B cell (primary cell): ENCODE data around the gene ZFR2. TPM values are rescaled to one million over a fixed set of nuclear protein-coding genes. Genes with fewer than 3 reads are reported as not detected.
"Not testable (repeated sequence)": the region's sequence is repeated elsewhere in the genome, so short reads cannot be mapped to it uniquely, and the experiment has no call there.

Experiments
- ATAC-seq: fragments of 200-7000 bp; cut with Tn5 transposase; one replicate; pipeline ENCODE4 v1.10.0; 2021; ENCODE audit warnings: low read depth, mild to moderate bottlenecking, moderate number of reproducible peaks, moderate library complexity
- CTCF ChIA-PET: fragments of 350-600 bp; sonication (Branson Sonifier 250); formaldehyde crosslinking; loops from one replicate; lab custom pipeline; 2021; ENCODE audit warnings: antibody characterized with exemption, inconsistent platforms; lab: Charles Lee
- POLR2A ChIA-PET: fragments of 350-600 bp; sonication (Branson Sonifier 250); formaldehyde crosslinking; loops from one replicate; lab custom pipeline; 2021; ENCODE audit warnings: antibody characterized with exemption; lab: Charles Lee
- DNase-seq: peaks from one replicate; pipeline ENCODE4 v3.0.0; 2013
- H2AFZ ChIP-seq: 2 replicates; pipeline ENCODE4 v1.6.1; 2012; ENCODE audit warnings: mild to moderate bottlenecking, low read depth, low read length; ENCODE audit not compliant: insufficient read depth, poor library complexity, severe bottlenecking
- H3K27ac ChIP-seq, 2 donors: 1 replicate in 1 of 2; 2 replicates in 1 of 2; pipeline ENCODE4 v1.5.1; 2012 to 2013; ENCODE audit warnings: low read length in 2 of 2, mild to moderate bottlenecking in 2 of 2, moderate library complexity in 1 of 2
- H3K27me3 ChIP-seq, 4 experiments: fragments of 200-600 bp in 1 of 4; sonication (generic) in 1 of 4; replicated peaks in 1 of 4; 1 replicate in 2 of 4; 2 replicates in 2 of 4; pipeline versions ENCODE4 v1.6.1 to v1.7.0; 2013 to 2016; ENCODE audit warnings: low read length in 3 of 4, mild to moderate bottlenecking in 2 of 4, mixed read lengths in 1 of 4, moderate library complexity in 1 of 4; ENCODE audit not compliant: insufficient read depth in 4 of 4, control insufficient read depth in 3 of 4; ENCODE audit errors: control extremely low read depth in 1 of 4
- H3K36me3 ChIP-seq, 2 experiments: replicated peaks in 1 of 2; 1 replicate in 1 of 2; 2 replicates in 1 of 2; pipeline versions ENCODE4 v1.6.1 to v1.7.1; 2013; ENCODE audit warnings: low read length in 1 of 2; ENCODE audit not compliant: insufficient read depth in 2 of 2, control insufficient read depth in 1 of 2; ENCODE audit errors: control extremely low read depth in 1 of 2, extremely low read depth in 1 of 2
- H3K4me1 ChIP-seq, 2 donors: fragments of 200-600 bp in 1 of 2; sonication (generic) in 1 of 2; 1 replicate in 1 of 2; 2 replicates in 1 of 2; pipeline versions ENCODE4 v1.5.1 to v1.6.1; 2013 to 2017; ENCODE audit warnings: low read length in 2 of 2; ENCODE audit not compliant: control insufficient read depth in 2 of 2, insufficient read depth in 2 of 2
- H3K4me2 ChIP-seq: replicated peaks from 2 replicates; pipeline ENCODE3; 2012; ENCODE audit warnings: mild to moderate bottlenecking, low read depth, low read length; ENCODE audit not compliant: poor library complexity, severe bottlenecking
- H3K4me3 ChIP-seq, 5 experiments: fragments of 200-600 bp in 1 of 5; sonication (generic) in 1 of 5; 1 replicate in 3 of 5; 2 replicates in 2 of 5; pipeline versions ENCODE4 v1.5.1 to v1.7.0; 2011 to 2016; ENCODE audit warnings: low read length in 4 of 5, mild to moderate bottlenecking in 4 of 5, low read depth in 2 of 5, control low read depth in 1 of 5, moderate library complexity in 1 of 5; ENCODE audit not compliant: insufficient read depth in 1 of 5; ENCODE audit errors: control extremely low read depth in 1 of 5, extremely low read depth in 1 of 5
- H3K79me2 ChIP-seq: fragments of 200-600 bp; sonication (generic); one replicate; pipeline ENCODE4 v1.6.0; 2016; ENCODE audit warnings: low read length; ENCODE audit not compliant: control insufficient read depth, insufficient read depth
- H3K9ac ChIP-seq: fragments of 200-600 bp; sonication (generic); 2 replicates; pipeline ENCODE4 v1.6.1; 2017; ENCODE audit warnings: mild to moderate bottlenecking, low read length, moderate library complexity
- H3K9me3 ChIP-seq, 3 donors: one replicate each; pipeline versions ENCODE4 v1.6.1 to v1.7.1; 2013; ENCODE audit warnings: low read length in 2 of 3; ENCODE audit not compliant: control insufficient read depth in 2 of 3, insufficient read depth in 1 of 3; ENCODE audit errors: control extremely low read depth in 1 of 3
- H4K20me1 ChIP-seq: 2 replicates; pipeline ENCODE4 v1.6.0; 2012; ENCODE audit warnings: mild to moderate bottlenecking, low read length; ENCODE audit not compliant: insufficient read depth, control insufficient read depth, poor library complexity, severe bottlenecking
- H3K27ac Mint-ChIP-seq: one replicate; pipeline ENCODE4 v1.8.0; 2021; ENCODE audit warnings: mixed read lengths
- H3K27me3 Mint-ChIP-seq: one replicate; pipeline ENCODE4 v1.8.0; 2021; ENCODE audit warnings: mixed read lengths
- H3K4me1 Mint-ChIP-seq: one replicate; pipeline ENCODE4 v1.8.0; 2021; ENCODE audit warnings: mixed read lengths
- H3K4me3 Mint-ChIP-seq: one replicate; pipeline ENCODE4 v1.8.0; 2021; ENCODE audit warnings: mixed read lengths
- H3K9me3 Mint-ChIP-seq: one replicate; pipeline ENCODE4 v1.8.0; 2022; ENCODE audit warnings: mixed read lengths; ENCODE audit not compliant: insufficient read depth
- CTCF ChIP-seq: fragments of 200-600 bp; IDR thresholded peaks from one replicate; pipeline ENCODE4 v1.8.0; 2022; ENCODE audit warnings: antibody characterized with exemption, mild to moderate bottlenecking
- EZH2 ChIP-seq: IDR thresholded peaks from 2 replicates; pipeline ENCODE4 v1.6.1; 2012; ENCODE audit warnings: borderline replicate concordance, low read depth, mild to moderate bottlenecking, moderate library complexity, low read length; ENCODE audit not compliant: insufficient read depth, poor library complexity, severe bottlenecking
- WGBS: methylation state at CpG from one replicate; pipeline ENCODE4 v1.1.5; 2013; ENCODE audit warnings: missing lambda C conversion rate; ENCODE audit not compliant: insufficient coverage; 5-methylcytosine and 5-hydroxymethylcytosine counted together
- intact Hi-C: fragments of 100-400 bp; cut with micrococcal nuclease; formaldehyde crosslinking; loops from one replicate; pipeline ENCODE4 v1.10.0; 2022
- polyA plus RNA-seq: library from polyadenylated mRNA; depleted of rRNA; stranded (reverse); fragments of >200 nt; gene quantifications from 2 replicates; pipeline ENCODE4 v1.2.3, GENCODE V29; 2012
- total RNA-seq, 2 donors: library from RNA; stranded (reverse); fragments of 120-200 nt in 1 of 2; gene quantifications; 1 replicate in 1 of 2; 2 replicates in 1 of 2; pipeline versions ENCODE4 v1.2.3 to v1.2.4, GENCODE V29; 2013 to 2022

Gene ZFR2
- total and polyA plus RNA-seq, 2 donors (not counting 1 experiment from before 2014, with no cell fraction given): 0.36 to 0.39 TPM

- no peak overlapping the region for H3K9ac ChIP-seq
- WGBS: 100% methylated on average over 2 of the region's 5 CpGs
- H3K9me3 ChIP-seq: peaks cover 0 to 20% (median 4%) of the 10 kb centered on the region in 3 donors
- H3K4me3 Mint-ChIP-seq: no peak overlapping the region
- H2AFZ ChIP-seq: no peak overlapping the region
- no peaks in the 10 kb centered on the region for H4K20me1 ChIP-seq
- DNase-seq (no peak), ATAC-seq (no peak)
- intact Hi-C loops: no loop called here
- no peak overlapping the region for H3K27ac Mint-ChIP-seq
- CTCF ChIA-PET: no interaction called here
- POLR2A ChIA-PET: no interaction called here
- H3K4me1 Mint-ChIP-seq: no peaks in the 10 kb centered on the region
- TF ChIP-seq EZH2 (no peak), CTCF (no peak)
- H3K4me2 ChIP-seq: no peak overlapping the region
- H3K4me1 ChIP-seq: no peaks in the 10 kb centered on the region
- peaks cover 9% of the 10 kb centered on the region for H3K27me3 Mint-ChIP-seq
- H3K79me2 ChIP-seq: no peaks in the 10 kb centered on the region
- no peaks in the 10 kb centered on the region for H3K36me3 ChIP-seq
- no peak overlapping the region for H3K27ac ChIP-seq
- no peak overlapping the region for H3K4me3 ChIP-seq
- no peaks in the 10 kb centered on the region for H3K27me3 ChIP-seq
- no peaks in the 10 kb centered on the region for H3K9me3 Mint-ChIP-seq
Observed at GRCh38 chr19:3895788-3896187, 26.9 kb upstream of the ZFR2 start.

DNA sequence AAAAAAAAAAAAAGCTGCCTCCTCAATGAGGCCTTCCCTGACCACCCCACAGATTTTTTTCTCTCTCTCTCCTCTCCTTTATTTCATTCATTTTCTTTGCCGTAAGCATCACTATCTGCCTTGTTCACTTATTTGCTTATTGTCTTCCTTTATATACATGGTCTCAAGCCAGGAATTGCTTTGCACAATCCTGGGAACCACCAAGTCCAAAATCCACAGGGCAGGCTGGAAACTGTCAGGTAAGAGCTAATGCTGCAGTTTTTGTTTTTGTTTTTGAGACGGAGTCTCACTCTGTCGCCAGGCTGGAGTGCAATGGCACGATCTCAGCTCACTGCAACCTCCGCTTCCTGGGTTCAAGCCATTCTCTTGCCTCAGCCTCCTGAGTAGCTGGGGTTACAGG, 26.1 kb upstream of the ZFR2 start:
- H3K9me3 ChIP-seq: peaks cover 0 to 20% (median 4%) of the 10 kb centered on the region in 3 donors
- ChIA-PET POLR2A (interaction anchor here (0.5 kb wide), 1 partner anchor 244 kb away, joined by 3 read pairs; no protein-coding TSS in a partner anchor), CTCF (interaction anchor here (1.0 kb wide), 1 partner anchor 45 kb away, joined by 3 read pairs; no protein-coding TSS in a partner anchor)
- H3K9me3 Mint-ChIP-seq, H3K36me3 ChIP-seq, H3K4me1 Mint-ChIP-seq, H3K4me2 ChIP-seq, DNase-seq, H3K27ac Mint-ChIP-seq, H2AFZ ChIP-seq, H3K4me3 ChIP-seq, H3K27me3 ChIP-seq, ATAC-seq, H4K20me1 ChIP-seq, H3K27ac ChIP-seq, H3K79me2 ChIP-seq, H3K27me3 Mint-ChIP-seq, H3K4me3 Mint-ChIP-seq, H3K9ac ChIP-seq, H3K4me1 ChIP-seq, intact Hi-C loops: not testable (repeated sequence)
- 89% methylated on average over 1 of the region's 5 CpGs for WGBS
